ENCODE results near the gene ZNF532.

Gene ZNF532

GRCh38 chr18:58886431-58886830, 21.8 kb downstream of the ZNF532 start:
- TF ChIP-seq CTCF (IDR thresholded peaks at IDR 0.05; ENCODE audit: low read depth, low read length): no peak
- H3K4me3 ChIP-seq (ENCODE audit: low read depth, low read length): no peak overlapping the region

- no peak overlapping the region for H3K4me3 ChIP-seq (ENCODE audit: low read depth, low read length)
These were observed 22.4 kb downstream of the ZNF532 start for GRCh38 chr18:58886864-58887612.

GRCh38 chr18:58887613-58887963, 22.9 kb downstream of the ZNF532 start:
- H3K4me3 ChIP-seq (ENCODE audit: low read depth, low read length): no peak overlapping the region

More at GRCh38 chr18:58886864-58887612, 22.4 kb downstream of the ZNF532 start:
- no peak for TF ChIP-seq CTCF (IDR thresholded peaks at IDR 0.05; ENCODE audit: low read depth, low read length)

GRCh38 chr18:58891776-58892175, 27.1 kb downstream of the ZNF532 start:
- no peak for TF ChIP-seq CTCF (IDR thresholded peaks at IDR 0.05; ENCODE audit: low read depth, low read length)

More at GRCh38 chr18:58887613-58887963, 22.9 kb downstream of the ZNF532 start:
- TF ChIP-seq CTCF (IDR thresholded peaks at IDR 0.05; ENCODE audit: low read depth, low read length): no peak

GRCh38 chr18:58892488-58892887, 27.8 kb downstream of the ZNF532 start:
- no peak for TF ChIP-seq CTCF (IDR thresholded peaks at IDR 0.05; ENCODE audit: low read depth, low read length)
- H3K4me3 ChIP-seq (ENCODE audit: low read depth, low read length): no peak overlapping the region

More at GRCh38 chr18:58891776-58892175, 27.1 kb downstream of the ZNF532 start:
- H3K4me3 ChIP-seq (ENCODE audit: low read depth, low read length): peak overlapping the region; percentile 29; the same call in 1 of the 2 replicates

- H3K4me3 ChIP-seq (ENCODE audit: low read depth, low read length): no peak overlapping the region
- TF ChIP-seq CTCF (IDR thresholded peaks at IDR 0.05; ENCODE audit: low read depth, low read length): no peak
These were observed 28.9 kb downstream of the ZNF532 start for GRCh38 chr18:58893388-58894099.

- H3K4me3 ChIP-seq (ENCODE audit: low read depth, low read length): no peak overlapping the region
- TF ChIP-seq CTCF (IDR thresholded peaks at IDR 0.05; ENCODE audit: low read depth, low read length): no peak
These were observed 30.3 kb downstream of the ZNF532 start for GRCh38 chr18:58894930-58895329.
